DMS 273 (cell line): Measurements from ENCODE around the gene MYOM3.
"Not testable (repeated sequence)": the region's sequence is repeated elsewhere in the genome, so short reads cannot be mapped to it uniquely, and the experiment has no call there.

ENCODE experiments used
- DNase-seq: peaks from one replicate; lab custom pipeline; 2025; ENCODE audit not compliant: unreplicated experiment; lab: John Stamatoyannopoulos, UW

MYOM3 gene

GRCh38 chr1:24074817-24075589 is 36.9 kb downstream of the MYOM3 start:
- DNase-seq: peak; percentile 35

- DNase-seq: no peak
These were observed 37.7 kb downstream of the MYOM3 start for GRCh38 chr1:24074196-24074595.

GRCh38 chr1:24071941-24072340 is 40.0 kb downstream of the MYOM3 start:
- DNase-seq: no peak

GRCh38 chr1:24070821-24071393 is 41.0 kb downstream of the MYOM3 start:
- DNase-seq: peak; percentile 92

- no peak for DNase-seq
These were observed 42.1 kb downstream of the MYOM3 start for GRCh38 chr1:24069817-24070216.

- no peak for DNase-seq
These were observed 44.0 kb downstream of the MYOM3 start for GRCh38 chr1:24067978-24068377.

- DNase-seq: no peak
These were observed 46.6 kb downstream of the MYOM3 start for GRCh38 chr1:24065304-24065703.

GRCh38 chr1:24062221-24062620 is 49.7 kb downstream of the MYOM3 start:
- DNase-seq: no peak

GRCh38 chr1:24060482-24060881 is 51.5 kb downstream of the MYOM3 start:
- DNase-seq: no peak

- DNase-seq: no peak
These were observed 53.1 kb downstream of the MYOM3 start for GRCh38 chr1:24058671-24059455.

- no peak for DNase-seq
These were observed 54.8 kb downstream of the MYOM3 start for GRCh38 chr1:24057171-24057570.

GRCh38 chr1:24055681-24056080 is 56.3 kb downstream of the MYOM3 start:
- DNase-seq: no peak

- no peak for DNase-seq
These were observed 59.7 kb downstream of the MYOM3 start for GRCh38 chr1:24052220-24052619.

- no peak for DNase-seq
These were observed 60.6 kb downstream of the MYOM3 start for GRCh38 chr1:24051206-24051945.

GRCh38 chr1:24049733-24050132 is 62.2 kb downstream of the MYOM3 start:
- DNase-seq: no peak

GRCh38 chr1:24048894-24049293 is 63.0 kb downstream of the MYOM3 start:
- DNase-seq: not testable (repeated sequence)

GRCh38 chr1:24048205-24048869 is 63.6 kb downstream of the MYOM3 start:
- DNase-seq: no peak

GRCh38 chr1:24047110-24047477 is 64.8 kb downstream of the MYOM3 start:
- DNase-seq: peak; percentile 23

- peak; percentile 44 for DNase-seq
These were observed 66.2 kb downstream of the MYOM3 start for GRCh38 chr1:24045771-24046170.

- not testable (repeated sequence) for DNase-seq
These were observed 67.3 kb downstream of the MYOM3 start for GRCh38 chr1:24044672-24045071.
